IPS-NIHi11 (cell line): ENCODE measurements around the gene PHF21B.
A peak's percentile ranks its signal among the peaks of the same experiment; 100 is the strongest.

Source experiments
- DNase-seq: peaks from one replicate; pipeline ENCODE4 v3.0.0; 2012; ENCODE audit warnings: mixed read lengths, low spot score

The PHF21B gene

GRCh38 chr22:44990328-44990727, 19.5 kb downstream of the PHF21B start:
- DNase-seq, result no peak

GRCh38 chr22:44988671-44989070, 21.1 kb downstream of the PHF21B start:
- no peak for DNase-seq

- DNase-seq, result no peak
These were observed 22.9 kb downstream of the PHF21B start for GRCh38 chr22:44986926-44987325.

- DNase-seq, result no peak
These were observed 23.8 kb downstream of the PHF21B start for GRCh38 chr22:44985906-44986527.

- DNase-seq, result no peak
These were observed 25.8 kb downstream of the PHF21B start for GRCh38 chr22:44983878-44984482.

- DNase-seq, result no peak
These were observed 27.4 kb downstream of the PHF21B start for GRCh38 chr22:44982445-44982844.

- no peak for DNase-seq
These were observed 27.9 kb downstream of the PHF21B start for GRCh38 chr22:44981857-44982256.

- no peak for DNase-seq
These were observed 30.7 kb downstream of the PHF21B start for GRCh38 chr22:44979154-44979553.

- peak; percentile 98 for DNase-seq
These were observed 34.2 kb downstream of the PHF21B start for GRCh38 chr22:44975427-44976262.

GRCh38 chr22:44974454-44974853, 35.4 kb downstream of the PHF21B start:
- DNase-seq, result no peak

- no peak for DNase-seq
These were observed 36.0 kb downstream of the PHF21B start for GRCh38 chr22:44973829-44974228.

- DNase-seq, result no peak
These were observed 37.3 kb downstream of the PHF21B start for GRCh38 chr22:44972363-44973083.

GRCh38 chr22:44971651-44972362, 38.0 kb downstream of the PHF21B start:
- DNase-seq, result no peak

GRCh38 chr22:44970291-44970690, 39.5 kb downstream of the PHF21B start:
- no peak for DNase-seq

GRCh38 chr22:44969817-44970216, 40.0 kb downstream of the PHF21B start:
- DNase-seq, result no peak

- no peak for DNase-seq
These were observed 41.1 kb downstream of the PHF21B start for GRCh38 chr22:44968736-44969135.

- DNase-seq, result no peak
These were observed 44.6 kb downstream of the PHF21B start for GRCh38 chr22:44965171-44965570.

- DNase-seq, result no peak
These were observed 45.1 kb downstream of the PHF21B start for GRCh38 chr22:44964722-44965078.

- no peak for DNase-seq
These were observed 45.7 kb downstream of the PHF21B start for GRCh38 chr22:44963832-44964721.

GRCh38 chr22:44962741-44963454, 46.9 kb downstream of the PHF21B start:
- no peak for DNase-seq
